Measurements from ENCODE around the gene ANKS1B.

The ANKS1B gene

GRCh38 chr12:99108924-99109323 is 875.8 kb downstream of the ANKS1B start:
- DNase-seq, result no peak

GRCh38 chr12:99099786-99100185 is 885.0 kb downstream of the ANKS1B start:
- no peak for DNase-seq

GRCh38 chr12:99097171-99097570 is 887.6 kb downstream of the ANKS1B start:
- no peak for DNase-seq

- no peak for DNase-seq
Observed at GRCh38 chr12:99093166-99093565, 891.6 kb downstream of the ANKS1B start.

- DNase-seq, result no peak
Observed at GRCh38 chr12:99092100-99092851, 892.5 kb downstream of the ANKS1B start.

GRCh38 chr12:99087278-99087677 is 897.5 kb downstream of the ANKS1B start:
- no peak for DNase-seq

GRCh38 chr12:99079811-99080210 is 904.9 kb downstream of the ANKS1B start:
- DNase-seq, result no peak

- no peak for DNase-seq
Observed at GRCh38 chr12:99068993-99069747, 915.6 kb downstream of the ANKS1B start.

GRCh38 chr12:99067171-99067785 is 917.5 kb downstream of the ANKS1B start:
- DNase-seq, result no peak

- no peak for DNase-seq
Observed at GRCh38 chr12:99066726-99067125, 918.0 kb downstream of the ANKS1B start.

- no peak for DNase-seq
Observed at GRCh38 chr12:99063182-99063581, 921.6 kb downstream of the ANKS1B start.

GRCh38 chr12:99059824-99060511 is 924.8 kb downstream of the ANKS1B start:
- DNase-seq, result no peak

- no peak for DNase-seq
Observed at GRCh38 chr12:99057670-99058069, 927.1 kb downstream of the ANKS1B start.

- no peak for DNase-seq
Observed at GRCh38 chr12:99056186-99056585, 928.5 kb downstream of the ANKS1B start.

- peak; percentile 52 for DNase-seq
Observed at GRCh38 chr12:99055299-99055698, 929.4 kb downstream of the ANKS1B start.

GRCh38 chr12:99054601-99055128 is 930.1 kb downstream of the ANKS1B start:
- no peak for DNase-seq

GRCh38 chr12:99053616-99054362 is 930.9 kb downstream of the ANKS1B start:
- DNase-seq, result no peak

- peak; percentile 23 for DNase-seq
Observed at GRCh38 chr12:99049774-99050173, 935.0 kb downstream of the ANKS1B start.

- DNase-seq, result no peak
Observed at GRCh38 chr12:99045158-99045557, 939.6 kb downstream of the ANKS1B start.

- DNase-seq, result peak; percentile 58
Observed at GRCh38 chr12:99043319-99043914, 941.3 kb downstream of the ANKS1B start.

- DNase-seq, result no peak
Observed at GRCh38 chr12:99042226-99042625, 942.5 kb downstream of the ANKS1B start.
